Suppressor macrophage (primary cell): ENCODE measurements around the gene ZNF490.

Experiments
- DNase-seq, 4 experiments: peaks; one replicate each; pipeline ENCODE4 v3.0.0-alpha.2; 2020 to 2022

Gene ZNF490

DNA sequence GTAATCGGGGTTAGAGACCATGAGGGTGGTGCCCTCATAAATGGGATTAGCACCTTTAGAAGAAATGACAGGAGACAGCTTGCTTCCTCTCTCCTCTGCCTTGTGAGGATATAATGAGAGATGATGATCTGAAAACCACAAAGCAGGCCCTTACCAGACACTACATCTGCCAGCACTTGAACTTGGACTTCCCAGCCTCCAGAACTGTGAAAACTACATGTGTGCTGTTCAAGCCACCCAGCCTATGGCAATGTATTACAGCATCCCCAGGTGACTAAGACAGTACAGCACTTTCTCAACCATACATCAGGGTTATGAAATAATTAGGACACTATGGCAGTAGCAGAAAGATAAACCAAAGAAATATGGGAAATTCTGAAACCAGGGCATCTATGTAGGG lies 66.8 kb downstream of the ZNF490 start:
- DNase-seq = peak; percentile 5 to 46 (median 35)
